GM13976 (cell line): ENCODE results near the gene PRMT7.

Source experiments
- DNase-seq: peaks from one replicate; pipeline ENCODE4 v3.0.0; 2012; ENCODE audit warnings: low spot score
- CTCF ChIP-seq: IDR thresholded peaks from 2 replicates; pipeline ENCODE4 v1.5.1; 2012; ENCODE audit warnings: borderline replicate concordance, mild to moderate bottlenecking; ENCODE audit not compliant: insufficient read depth; ENCODE audit errors: extremely low read depth, missing control alignments, control extremely low read depth
- in situ Hi-C: fragments of 300-500 bp; cut with MboI; formaldehyde crosslinking; loops from one replicate; pipeline ENCODE4 v1.12.0; 2022; ENCODE audit warnings: low sequenced_read_pairs, mixed read lengths, inconsistent platforms; ENCODE audit not compliant: unreplicated experiment

Gene PRMT7

GRCh38 chr16:68306633-68307032 is 4.2 kb upstream of the PRMT7 start:
- TF ChIP-seq CTCF = no peak
- in situ Hi-C loops = no loop called here
- no peak for DNase-seq

- TF ChIP-seq CTCF = no peak
- no peak for DNase-seq
- in situ Hi-C loops = no loop called here
Measured at GRCh38 chr16:68309799-68310198, 1.0 kb upstream of the PRMT7 start.

GRCh38 chr16:68310437-68310773 is 414 bp upstream of the PRMT7 start:
- DNase-seq = no peak
- in situ Hi-C loops = no loop called here
- TF ChIP-seq CTCF = no peak

DNA sequence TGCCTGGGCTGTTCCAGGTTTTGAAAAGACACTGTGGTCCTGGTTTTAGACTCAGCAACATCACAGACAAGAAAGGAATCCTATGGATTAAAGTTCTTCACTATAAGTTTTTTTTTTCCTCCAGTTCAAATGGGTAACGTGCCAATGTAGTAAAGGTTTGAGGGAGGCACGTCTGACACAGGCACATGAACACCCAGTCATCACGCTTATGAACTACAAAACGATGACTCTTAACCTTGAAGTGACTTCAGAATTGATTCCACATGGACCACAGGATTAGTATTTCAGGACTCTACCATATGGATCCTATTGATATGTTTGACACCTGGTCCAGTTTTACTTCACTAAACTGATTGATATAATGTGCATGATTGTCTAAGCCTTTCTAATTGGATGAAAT is 2.3 kb downstream of the PRMT7 start:
- DNase-seq = no peak
- no peak for TF ChIP-seq CTCF
- in situ Hi-C loops = no loop called here

- in situ Hi-C loops = no loop called here
- peak; percentile 84 for DNase-seq
- no peak for TF ChIP-seq CTCF
Measured at GRCh38 chr16:68319185-68319908, 8.5 kb downstream of the PRMT7 start.

- DNase-seq = no peak
- in situ Hi-C loops = no loop called here
- no peak for TF ChIP-seq CTCF
Measured at GRCh38 chr16:68324336-68324735, 13.5 kb downstream of the PRMT7 start.
